ENCODE results near the gene TLE5. TPM values are rescaled to one million over a fixed set of nuclear protein-coding genes. Genes with fewer than 3 reads are reported as not detected.

The TLE5 gene
- total RNA-seq, 2 donors from 2014 or later, result 869 to 1,050 TPM

- no peak for DNase-seq (ENCODE audit: low spot score)
- Histone ChIP-seq H3K4me3 (peak overlapping the region; percentile 48 to 63), H3K4me1 (peaks cover 0 to 21% of the 10 kb centered on the region in 2 donors), H3K9me3 (no peaks in the 10 kb centered on the region), H3K27me3 (no peaks in the 10 kb centered on the region), H3K27ac (peak overlapping the region; percentile 79 to 93), H3K36me3 (no peaks in the 10 kb centered on the region)
- no peak for TF ChIP-seq CTCF (IDR thresholded peaks at IDR 0.05)
Measured at GRCh38 chr19:3046698-3047495, 15.4 kb downstream of the TLE5 start.

GRCh38 chr19:3045885-3046697 is 16.2 kb downstream of the TLE5 start:
- no peak for TF ChIP-seq CTCF (IDR thresholded peaks at IDR 0.05)
- no peak for DNase-seq (ENCODE audit: low spot score)
- peaks cover 0 to 25% of the 10 kb centered on the region in 2 donors for H3K4me1 ChIP-seq
- no peaks in the 10 kb centered on the region for H3K9me3 ChIP-seq
- no peaks in the 10 kb centered on the region for H3K27me3 ChIP-seq
- no peaks in the 10 kb centered on the region for H3K36me3 ChIP-seq
- H3K27ac ChIP-seq, result peak overlapping the region; percentile 55 to 79
- H3K4me3 ChIP-seq, result no peak overlapping the region

- H3K27ac ChIP-seq, result no peak overlapping the region
- no peak for DNase-seq (ENCODE audit: low spot score)
- no peak for TF ChIP-seq CTCF (IDR thresholded peaks at IDR 0.05)
- peaks cover 0 to 25% of the 10 kb centered on the region in 2 donors for H3K4me1 ChIP-seq
- H3K9me3 ChIP-seq, result no peaks in the 10 kb centered on the region
- no peaks in the 10 kb centered on the region for H3K36me3 ChIP-seq
- H3K27me3 ChIP-seq, result no peaks in the 10 kb centered on the region
- no peak overlapping the region for H3K4me3 ChIP-seq
Measured at GRCh38 chr19:3045191-3045590, 17.1 kb downstream of the TLE5 start.

GRCh38 chr19:3042621-3043267 is 19.6 kb downstream of the TLE5 start:
- Histone ChIP-seq H3K4me1 (peaks cover 0 to 21% of the 10 kb centered on the region in 2 donors), H3K9me3 (no peaks in the 10 kb centered on the region), H3K27ac (peak overlapping the region; percentile 35 to 45), H3K4me3 (peak overlapping the region in 1 of 2 donors; percentile 26), H3K27me3 (no peaks in the 10 kb centered on the region), H3K36me3 (no peaks in the 10 kb centered on the region)
- no peak for DNase-seq (ENCODE audit: low spot score)
- TF ChIP-seq CTCF (IDR thresholded peaks at IDR 0.05), result no peak

- Histone ChIP-seq H3K4me1 (peaks cover 0 to 14% of the 10 kb centered on the region in 2 donors), H3K36me3 (no peaks in the 10 kb centered on the region), H3K9me3 (no peaks in the 10 kb centered on the region), H3K4me3 (peak overlapping the region; percentile 21 to 26), H3K27ac (peak overlapping the region; percentile 35 to 45), H3K27me3 (no peaks in the 10 kb centered on the region)
- no peak for DNase-seq (ENCODE audit: low spot score)
- TF ChIP-seq CTCF (IDR thresholded peaks at IDR 0.05), result no peak
Measured at GRCh38 chr19:3041761-3042620, 20.3 kb downstream of the TLE5 start.
